Caco-2 (cell line): ENCODE data around the gene MBOAT1. TPM values are rescaled to one million over a fixed set of nuclear protein-coding genes. Genes with fewer than 3 reads are reported as not detected.

Source experiments
- BruUV-seq: library from RNA; stranded (reverse); fragments of 400-500 nt; replicated peaks from 2 replicates; lab custom pipeline; 2021; lab: Mats Ljungman, UMichigan
- CTCF ChIA-PET: fragments of 300-600 bp; sonication (Branson Sonifier 250); formaldehyde crosslinking; loops from one replicate; lab custom pipeline; 2022; ENCODE audit warnings: antibody characterized with exemption; lab: Charles Lee
- POLR2A ChIA-PET: fragments of 300-600 bp; sonication (Branson Sonifier 250); formaldehyde crosslinking; loops from one replicate; lab custom pipeline; 2022; ENCODE audit warnings: antibody characterized with exemption; lab: Charles Lee
- DNase-seq, 2 experiments: peaks; one replicate each; pipeline versions ENCODE4 v3.0.0 to v3.0.0-alpha.2; 2020 to 2022
- H3K27me3 ChIP-seq: replicated peaks from 2 replicates; pipeline ENCODE4 v1.6.0; 2011; ENCODE audit warnings: low read length; ENCODE audit not compliant: control insufficient read depth, insufficient read depth
- H3K36me3 ChIP-seq: 2 replicates; pipeline ENCODE4 v1.5.1; 2011; ENCODE audit warnings: low read length; ENCODE audit not compliant: control insufficient read depth, insufficient read depth
- H3K4me1 ChIP-seq: fragments of 250-450 bp; sonication (Bioruptor Pico); 2 replicates; pipeline ENCODE4 v1.5.1; 2020; ENCODE audit warnings: mild to moderate bottlenecking
- H3K4me3 ChIP-seq: 2 replicates; pipeline ENCODE4 v1.5.1; 2011; ENCODE audit warnings: low read depth, mild to moderate bottlenecking, control low read depth, low read length
- H3K9me3 ChIP-seq: fragments of 250-450 bp; sonication (Bioruptor Pico); 2 replicates; pipeline ENCODE4 v1.5.1; 2020; ENCODE audit warnings: mild to moderate bottlenecking, moderate library complexity
- H3K27ac Mint-ChIP-seq: one replicate; pipeline ENCODE4 v1.8.0; 2022; ENCODE audit warnings: mixed read lengths; ENCODE audit not compliant: unreplicated experiment
- H3K27me3 Mint-ChIP-seq: one replicate; pipeline ENCODE4 v1.8.0; 2022; ENCODE audit warnings: mixed read lengths; ENCODE audit not compliant: insufficient read depth, unreplicated experiment
- H3K36me3 Mint-ChIP-seq: one replicate; pipeline ENCODE4 v1.8.0; 2022; ENCODE audit warnings: mild to moderate bottlenecking, mixed read lengths; ENCODE audit not compliant: insufficient read depth, unreplicated experiment
- H3K4me1 Mint-ChIP-seq: one replicate; pipeline ENCODE4 v1.8.0; 2022; ENCODE audit warnings: low read depth, mixed read lengths; ENCODE audit not compliant: unreplicated experiment
- H3K4me3 Mint-ChIP-seq: one replicate; pipeline ENCODE4 v1.8.0; 2022; ENCODE audit warnings: mild to moderate bottlenecking, moderate library complexity, mixed read lengths; ENCODE audit not compliant: unreplicated experiment
- H3K9me3 Mint-ChIP-seq: one replicate; pipeline ENCODE4 v1.8.0; 2022; ENCODE audit warnings: mixed read lengths; ENCODE audit not compliant: unreplicated experiment
- CTCF ChIP-seq, 2 experiments: fragments of 200-600 bp in 1 of 2; IDR thresholded peaks; 1 replicate in 1 of 2; 2 replicates in 1 of 2; pipeline versions ENCODE4 v1.5.1 to v1.8.0; 2011 to 2022; ENCODE audit warnings: antibody characterized with exemption in 1 of 2, control low read depth in 1 of 2, inconsistent platforms in 1 of 2, low read depth in 1 of 2, low read length in 1 of 2, mild to moderate bottlenecking in 1 of 2, moderate library complexity in 1 of 2; ENCODE audit not compliant: insufficient read depth in 1 of 2, severe bottlenecking in 1 of 2, unreplicated experiment in 1 of 2
- intact Hi-C: fragments of 100-400 bp; cut with micrococcal nuclease; formaldehyde crosslinking; loops from one replicate; pipeline ENCODE4 v1.10.0; 2022; ENCODE audit not compliant: unreplicated experiment
- total RNA-seq: library from RNA; stranded (reverse); gene quantifications from 2 replicates; pipeline ENCODE4 v1.2.3, GENCODE V29; 2022

The MBOAT1 gene
- total RNA-seq, 1 experiment from 2014 or later: 7.3 TPM

- Mint-ChIP-seq H3K4me3 (no peak overlapping the region), H3K4me1 (peaks cover 8% of the 10 kb centered on the region), H3K27ac (no peak overlapping the region), H3K36me3 (no peaks in the 10 kb centered on the region), H3K9me3 (no peaks in the 10 kb centered on the region), H3K27me3 (no peaks in the 10 kb centered on the region)
- DNase-seq: no peak
- Histone ChIP-seq H3K27me3 (no peaks in the 10 kb centered on the region), H3K36me3 (no peaks in the 10 kb centered on the region), H3K9me3 (no peaks in the 10 kb centered on the region), H3K4me3 (no peak overlapping the region), H3K4me1 (no peaks in the 10 kb centered on the region)
- no peak for TF ChIP-seq CTCF (IDR thresholded peaks at IDR 0.05; ENCODE audit: insufficient read depth in 1 of 2, low read depth in 1 of 2, low read length in 1 of 2, severe bottlenecking in 1 of 2, unreplicated experiment in 1 of 2)
- intact Hi-C loops: no loop called here
- no TSS peak for BruUV-seq
- POLR2A ChIA-PET: no interaction called here
- CTCF ChIA-PET: no interaction called here
Observed at GRCh38 chr6:20220359-20220758, 8.1 kb upstream of the MBOAT1 start.

- ChIA-PET POLR2A (no interaction called here), CTCF (no interaction called here)
- Mint-ChIP-seq H3K36me3 (no peaks in the 10 kb centered on the region), H3K9me3 (no peaks in the 10 kb centered on the region), H3K4me1 (peaks cover 16% of the 10 kb centered on the region), H3K27me3 (no peaks in the 10 kb centered on the region), H3K27ac (no peak overlapping the region), H3K4me3 (no peak overlapping the region)
- H3K36me3 ChIP-seq: no peaks in the 10 kb centered on the region
- no peaks in the 10 kb centered on the region for H3K9me3 ChIP-seq
- H3K4me1 ChIP-seq: peaks cover 3% of the 10 kb centered on the region; the same call in 1 of the 2 replicates
- H3K27me3 ChIP-seq: no peaks in the 10 kb centered on the region
- H3K4me3 ChIP-seq: no peak overlapping the region
- TF ChIP-seq CTCF (IDR thresholded peaks at IDR 0.05; ENCODE audit: insufficient read depth in 1 of 2, low read depth in 1 of 2, low read length in 1 of 2, severe bottlenecking in 1 of 2, unreplicated experiment in 1 of 2): no peak
- no TSS peak for BruUV-seq
- no peak for DNase-seq
- intact Hi-C loops: no loop called here
Observed at GRCh38 chr6:20217891-20218290, 5.6 kb upstream of the MBOAT1 start.

GRCh38 chr6:20217324-20217855 lies 5.1 kb upstream of the MBOAT1 start:
- H3K4me1 ChIP-seq: peaks cover 3% of the 10 kb centered on the region; the same call in 1 of the 2 replicates
- H3K9me3 ChIP-seq: no peaks in the 10 kb centered on the region
- H3K4me3 ChIP-seq: no peak overlapping the region
- Mint-ChIP-seq H3K4me3 (no peak overlapping the region), H3K36me3 (no peaks in the 10 kb centered on the region), H3K9me3 (no peaks in the 10 kb centered on the region), H3K4me1 (peaks cover 16% of the 10 kb centered on the region), H3K27ac (no peak overlapping the region), H3K27me3 (no peaks in the 10 kb centered on the region)
- POLR2A ChIA-PET: no interaction called here
- CTCF ChIA-PET: no interaction called here
- intact Hi-C loops: no loop called here
- DNase-seq: no peak
- no peak for TF ChIP-seq CTCF (IDR thresholded peaks at IDR 0.05; ENCODE audit: insufficient read depth in 1 of 2, low read depth in 1 of 2, low read length in 1 of 2, severe bottlenecking in 1 of 2, unreplicated experiment in 1 of 2)
- no peaks in the 10 kb centered on the region for H3K36me3 ChIP-seq
- H3K27me3 ChIP-seq: no peaks in the 10 kb centered on the region
- no TSS peak for BruUV-seq
